PFSK-1 (cell line): ENCODE data around the gene CD4.

Experiments used
- POLR2AphosphoS5 ChIP-seq: IDR thresholded peaks from 2 replicates; pipeline ENCODE4 v1.6.1; 2012; ENCODE audit warnings: low read depth, mild to moderate bottlenecking, control low read depth, low read length, moderate library complexity
- REST ChIP-seq, 2 experiments: IDR thresholded peaks; 2 replicates each; pipeline versions ENCODE4 v1.6.1 to v1.8.0; 2011 to 2012; ENCODE audit warnings: low read depth in 2 of 2, low read length in 2 of 2, control low read depth in 1 of 2, inconsistent platforms in 1 of 2, mild to moderate bottlenecking in 1 of 2, moderate library complexity in 1 of 2; ENCODE audit not compliant: insufficient read depth in 1 of 2
- SIN3A ChIP-seq: IDR thresholded peaks from 2 replicates; pipeline ENCODE4 v1.6.1; 2012; ENCODE audit warnings: mild to moderate bottlenecking, low read length, moderate library complexity, borderline replicate concordance; ENCODE audit not compliant: insufficient read depth
- TAF1 ChIP-seq: IDR thresholded peaks from 2 replicates; pipeline ENCODE4 v1.6.1; 2012; ENCODE audit warnings: low read length, control low read depth, borderline replicate concordance; ENCODE audit not compliant: insufficient read depth

GRCh38 chr12:6869049-6870021, 80.0 kb downstream of the CD4 start:
- TF ChIP-seq TAF1 (no peak), SIN3A (no peak), POLR2AphosphoS5 (no peak), REST (IDR thresholded peaks at IDR 0.05; ENCODE audit: insufficient read depth in 1 of 2, low read depth in 2 of 2, low read length in 2 of 2) (no peak)
